Left kidney (tissue), 2 donors: ENCODE measurements around the gene ZNF768. TPM values are rescaled to one million over a fixed set of nuclear protein-coding genes. Genes with fewer than 3 reads are reported as not detected.
"Not testable (repeated sequence)": the region's sequence is repeated elsewhere in the genome, so short reads cannot be mapped to it uniquely, and the experiment has no call there.

ENCODE experiments used
- DNase-seq: peaks from one replicate; pipeline ENCODE4 v3.0.0-alpha.2; 2013
- polyA plus RNA-seq: library from polyadenylated mRNA; unstranded; fragments of 120-200 nt; gene quantifications from one replicate; pipeline ENCODE4 v1.2.1, GENCODE V29; 2013; ENCODE audit not compliant: insufficient read length

The ZNF768 gene
- polyA plus RNA-seq, 1 donor: 44.5 TPM

DNA sequence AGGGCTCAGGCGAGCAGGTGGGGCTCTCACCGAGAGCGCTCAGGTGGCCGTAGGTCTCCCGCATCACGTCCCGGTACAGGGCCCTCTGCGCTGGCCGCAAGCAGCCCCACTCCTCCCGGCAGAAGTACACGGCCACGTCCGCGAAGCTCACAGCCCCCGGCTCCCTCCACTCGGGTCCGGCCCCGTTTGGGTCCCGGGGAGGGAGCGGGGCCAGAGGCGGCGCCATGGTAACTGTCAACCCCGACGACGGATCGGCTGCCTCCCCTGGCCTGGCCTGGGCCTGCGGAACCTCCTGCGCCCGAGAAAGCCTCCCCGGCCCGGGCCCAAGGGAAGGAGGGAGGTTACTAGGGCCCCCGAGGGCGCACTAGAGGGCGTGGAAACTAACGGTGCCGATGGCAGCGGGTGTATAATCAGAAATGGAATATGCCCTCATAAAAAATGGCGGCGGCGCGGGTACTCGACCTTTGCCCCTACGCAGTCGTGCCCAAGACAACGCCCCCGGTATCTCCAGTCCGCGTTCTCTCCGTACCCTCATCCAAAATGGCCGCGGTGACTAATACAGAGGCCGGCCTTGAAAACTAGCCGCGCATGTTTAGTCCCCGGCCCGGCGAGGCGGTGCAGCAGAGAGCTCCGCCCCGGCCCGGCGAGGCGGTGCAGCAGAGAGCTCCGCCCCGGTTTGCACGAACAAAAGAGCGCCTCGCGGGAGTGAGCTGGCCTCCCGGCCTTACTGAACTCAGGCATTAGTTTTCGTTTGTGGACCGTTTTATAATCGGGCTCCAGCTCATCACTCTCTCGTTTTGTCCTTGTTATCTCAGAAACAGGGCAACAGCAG lies 31.8 kb upstream of the ZNF768 start, which contains the start of gene ZNF764:
TSS of gene ZNF764 (minus strand) at position 418 of the 832 bp plus-strand sequence. CDS start at position 226, 192 bp downstream.
- peak; percentile 97 for DNase-seq

- no peak for DNase-seq
These were observed 31.3 kb upstream of the ZNF768 start for GRCh38 chr16:30557707-30557956.

- DNase-seq: no peak
These were observed 29.7 kb upstream of the ZNF768 start for GRCh38 chr16:30556125-30556473.

DNA sequence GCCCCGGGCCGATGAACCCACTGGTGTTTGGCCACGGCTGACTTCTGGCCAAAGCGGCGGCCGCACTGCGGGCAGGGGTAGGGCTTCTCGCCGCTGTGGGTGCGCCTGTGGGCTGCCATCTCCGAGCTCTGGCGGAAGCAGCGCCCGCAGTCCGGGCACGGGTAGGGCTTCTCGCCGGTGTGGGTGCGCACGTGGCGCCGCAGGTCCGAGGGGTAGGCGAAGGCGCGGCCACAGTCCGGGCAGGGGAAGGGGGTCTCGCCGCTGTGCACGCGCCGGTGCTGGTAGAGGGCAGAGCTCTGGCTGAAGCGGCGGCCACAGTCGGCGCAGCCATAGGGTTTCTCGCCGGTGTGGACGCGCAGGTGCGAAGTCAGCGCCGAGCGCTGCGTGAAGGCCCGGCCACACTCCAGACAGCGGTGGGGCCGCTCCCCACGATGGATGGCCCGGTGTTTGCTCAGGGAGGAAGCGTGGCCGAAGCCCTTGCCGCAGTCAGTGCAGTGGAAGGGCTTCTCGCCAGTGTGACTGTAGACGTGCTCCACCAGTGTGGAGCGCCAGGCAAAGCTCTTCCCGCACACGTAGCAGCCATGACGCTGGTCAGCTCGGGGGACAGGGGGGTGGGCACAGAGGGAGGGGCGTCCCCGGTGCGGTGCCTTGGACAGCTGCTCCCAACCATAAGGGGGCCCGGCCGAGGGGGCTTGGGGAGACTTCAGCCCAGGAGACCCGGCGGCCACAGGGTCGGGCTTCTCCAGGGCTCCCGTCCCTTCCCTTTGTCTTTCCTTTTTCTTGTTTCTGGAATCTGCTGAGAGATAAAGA lies 29.2 kb upstream of the ZNF768 start:
- no peak for DNase-seq

DNA sequence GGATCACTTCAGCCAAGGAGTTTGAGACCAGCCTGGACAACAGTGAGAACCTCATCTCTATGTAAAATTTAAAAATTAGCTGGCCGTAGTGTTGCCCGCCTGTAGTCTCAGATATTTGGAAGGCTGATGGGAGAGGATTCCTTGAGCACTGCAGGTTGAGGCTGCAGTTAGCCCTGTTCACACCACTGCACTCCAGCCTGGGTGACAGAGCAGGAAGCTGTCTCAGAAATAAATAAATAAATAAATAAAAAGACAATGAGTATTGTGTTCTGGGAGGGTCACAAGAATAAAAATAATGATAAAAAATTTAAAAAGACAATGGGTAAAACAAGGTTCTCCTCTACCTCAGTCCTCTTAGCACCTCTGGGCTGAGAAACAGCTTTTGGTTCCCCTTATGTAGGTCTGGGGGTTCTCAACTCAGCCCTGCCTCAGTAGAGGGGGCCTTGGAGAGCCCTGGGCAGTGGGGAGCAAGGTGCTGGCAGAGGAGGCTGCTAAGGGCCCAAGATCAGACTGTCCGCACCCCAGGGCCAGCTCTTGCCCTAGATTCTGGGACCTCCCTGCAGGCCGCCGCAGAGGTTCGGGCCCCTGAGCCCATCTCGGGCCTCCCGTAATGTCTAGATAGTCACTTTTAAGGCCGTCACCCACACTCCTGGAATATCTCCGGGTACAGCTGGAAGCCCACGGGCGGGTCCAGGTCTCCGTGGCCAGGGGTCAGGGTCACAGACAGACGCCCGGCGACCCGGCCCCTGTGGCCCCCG lies 28.4 kb upstream of the ZNF768 start:
- no peak for DNase-seq

- DNase-seq: no peak
These were observed 27.1 kb upstream of the ZNF768 start for GRCh38 chr16:30553393-30553899.

GRCh38 chr16:30552956-30553355 lies 26.6 kb upstream of the ZNF768 start:
- DNase-seq: no peak

DNA sequence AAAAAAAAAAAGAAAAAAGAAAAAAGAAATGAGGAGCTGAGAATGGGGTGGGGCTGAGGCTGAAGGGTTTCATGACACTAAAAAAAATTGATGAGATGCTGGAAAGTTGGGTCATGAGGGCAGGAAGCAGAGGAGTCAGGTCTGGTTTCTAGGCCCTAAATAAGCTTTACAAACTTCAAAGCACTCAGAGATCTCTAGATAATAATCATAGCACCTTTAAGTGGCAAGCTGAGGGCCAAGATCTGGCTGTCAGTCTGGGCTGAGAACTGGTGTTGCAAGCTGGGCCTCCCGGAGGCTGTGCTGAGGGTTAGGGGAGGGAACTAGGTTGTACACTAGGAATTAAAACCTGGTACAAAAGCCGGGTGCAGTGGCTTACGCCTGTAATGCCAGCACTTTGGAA lies 25.4 kb upstream of the ZNF768 start:
- DNase-seq: no peak

GRCh38 chr16:30548416-30549253 lies 22.3 kb upstream of the ZNF768 start:
- DNase-seq: no peak

DNA sequence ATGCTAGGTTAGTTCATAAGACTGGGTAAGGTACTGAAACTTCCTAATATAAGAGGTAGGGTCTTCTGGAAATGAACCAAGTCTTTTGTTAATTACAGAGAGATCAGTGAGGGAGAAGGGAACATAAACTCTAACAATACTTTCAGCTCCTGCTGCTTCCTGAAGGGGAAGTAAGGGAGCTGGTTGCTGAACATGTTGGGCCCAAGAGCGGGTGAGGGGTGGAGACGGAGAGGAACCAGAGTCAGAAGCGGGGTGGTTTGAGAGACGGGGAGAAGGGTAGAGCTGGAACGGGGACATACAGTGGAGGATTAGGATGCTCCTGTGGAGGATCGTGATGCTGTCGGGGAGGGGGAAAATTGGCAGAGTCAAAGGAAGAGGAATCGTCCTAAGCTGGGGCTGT lies 19.7 kb upstream of the ZNF768 start:
- no peak for DNase-seq

DNA sequence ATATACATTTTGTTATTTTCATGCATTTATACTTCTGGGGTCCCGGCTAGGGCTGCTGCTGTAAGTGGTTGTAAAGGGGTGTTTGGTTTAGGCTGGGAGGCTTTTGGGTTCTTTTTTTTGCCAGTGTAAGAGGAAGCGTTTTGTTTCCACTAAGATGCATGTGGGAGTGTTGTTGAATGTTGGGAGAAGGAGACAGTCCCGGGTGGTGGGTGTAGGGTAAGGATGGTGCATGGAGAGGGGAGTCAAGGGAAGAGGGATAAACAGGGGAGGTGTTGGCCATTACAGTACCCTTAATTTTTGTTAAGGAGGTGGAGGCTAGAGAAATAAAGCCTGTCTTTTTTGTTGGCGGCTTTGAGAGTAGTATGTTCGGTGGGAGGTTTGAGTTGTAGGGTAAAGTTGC lies 16.7 kb upstream of the ZNF768 start:
- no peak for DNase-seq

- DNase-seq: no peak
These were observed 15.3 kb upstream of the ZNF768 start for GRCh38 chr16:30541502-30542329.

- not testable (repeated sequence) for DNase-seq
These were observed 14.6 kb upstream of the ZNF768 start for GRCh38 chr16:30540916-30541464.

- not testable (repeated sequence) for DNase-seq
These were observed 13.7 kb upstream of the ZNF768 start for GRCh38 chr16:30539986-30540526.

GRCh38 chr16:30539000-30539964 lies 12.9 kb upstream of the ZNF768 start:
- DNase-seq: no peak

DNA sequence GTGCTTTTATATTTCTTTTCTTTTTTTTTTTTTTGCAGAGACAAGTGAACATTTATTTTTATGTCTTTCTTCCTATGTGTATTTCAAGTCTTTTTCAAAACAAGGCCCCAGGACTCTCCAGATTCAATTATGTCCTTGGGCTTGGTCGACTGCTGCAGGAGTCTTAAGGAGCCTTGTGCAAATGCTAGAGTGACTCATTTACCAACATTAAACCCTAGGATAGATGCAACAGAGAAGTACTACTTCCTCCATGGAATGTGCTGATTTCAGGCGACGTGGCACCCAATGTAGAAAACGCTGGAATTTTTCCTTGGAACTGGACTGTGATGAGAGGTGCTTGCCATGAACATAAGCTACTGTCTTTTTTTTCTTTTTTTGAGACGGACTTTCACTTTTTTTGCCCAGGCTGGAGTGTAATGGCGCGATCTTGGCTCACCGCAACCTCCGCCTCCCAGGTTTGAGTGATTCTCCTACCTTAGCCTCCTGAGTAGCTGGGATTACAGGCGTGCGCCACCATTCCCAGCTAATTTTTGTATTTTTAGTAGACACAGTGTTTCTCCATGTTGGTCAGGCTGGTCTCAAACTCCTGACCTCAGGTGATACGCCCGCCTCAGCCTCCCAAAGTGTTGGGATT lies 10.1 kb upstream of the ZNF768 start:
- not testable (repeated sequence) for DNase-seq

DNA sequence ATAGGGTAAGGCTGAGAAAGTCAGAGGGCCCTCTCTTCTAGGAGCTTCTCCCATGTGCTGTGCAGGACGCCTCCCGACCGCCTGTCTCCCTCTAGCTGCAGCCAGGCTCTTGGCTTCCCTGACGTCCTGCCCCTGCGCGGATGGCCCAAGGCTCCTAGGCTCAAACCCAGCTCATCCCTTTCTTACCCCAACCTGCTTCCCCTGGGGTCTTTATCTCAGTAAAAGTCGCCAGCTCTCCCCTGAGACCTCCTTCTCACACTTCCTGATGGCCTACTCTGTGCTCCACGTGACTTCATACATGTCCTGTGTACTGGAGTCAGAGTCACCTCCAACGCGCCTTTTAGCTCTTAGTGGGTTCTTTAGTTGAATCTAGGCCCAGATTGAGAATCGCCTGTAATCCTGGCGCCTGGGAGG lies 9.4 kb upstream of the ZNF768 start:
- DNase-seq: peak; percentile 77

DNA sequence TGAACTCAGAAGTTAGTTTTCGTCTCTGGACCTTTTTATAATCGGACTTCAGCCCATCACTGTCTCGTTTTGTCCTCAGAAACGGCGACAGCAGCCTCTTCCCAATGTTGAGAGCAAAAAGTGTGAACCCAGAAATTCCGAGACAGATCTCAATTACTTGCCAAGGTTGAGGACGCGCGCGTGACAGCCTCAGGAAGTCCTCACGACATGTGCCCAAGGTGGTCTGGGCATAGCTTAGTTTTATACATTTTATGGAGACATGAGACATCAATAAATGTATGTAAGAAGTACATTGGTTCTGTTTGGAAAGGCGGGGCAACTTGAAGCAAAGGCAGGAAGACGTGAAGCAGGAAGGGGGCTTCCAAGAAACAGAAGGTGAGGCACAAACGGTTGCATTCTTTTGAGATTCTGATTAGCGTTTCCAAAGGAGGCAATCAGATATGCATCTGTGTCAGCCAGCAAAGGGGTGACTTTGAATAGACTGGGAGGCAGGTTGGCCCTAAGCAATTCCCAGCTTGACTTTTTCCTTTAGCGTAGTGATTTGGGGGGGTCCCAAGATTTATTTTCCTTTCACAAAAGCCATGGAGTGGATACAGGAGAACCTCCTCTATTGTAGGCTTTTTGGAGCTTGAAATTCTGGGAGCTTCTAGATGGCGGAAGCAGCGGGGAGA lies 8.9 kb upstream of the ZNF768 start:
- no peak for DNase-seq
